GM23338 (cell line): ENCODE measurements around the gene INPP5A. TPM values are rescaled to one million over a fixed set of nuclear protein-coding genes. Genes with fewer than 3 reads are reported as not detected.

Experiments
- ATAC-seq: fragments of 200-7000 bp; cut with Tn5 transposase; 3 replicates; pipeline ENCODE4 v1.9.1; 2020
- DNase-seq: peaks from one replicate; pipeline ENCODE4 v3.0.0-alpha.2; 2015; ENCODE audit warnings: low spot score
- H2AFZ ChIP-seq: fragments of 200-600 bp; sonication (generic); 2 replicates; pipeline ENCODE4 v1.8.0; 2016; ENCODE audit warnings: antibody characterized with exemption, mild to moderate bottlenecking, moderate library complexity
- H3F3A ChIP-seq: fragments of 200-600 bp; sonication (generic); replicated peaks from 2 replicates; pipeline ENCODE4 v1.8.0; 2017; ENCODE audit warnings: antibody characterized with exemption, mixed run types, low read depth
- H3K27ac ChIP-seq: fragments of 200-600 bp; sonication (generic); 2 replicates; pipeline ENCODE4 v1.6.1; 2016; ENCODE audit warnings: low read depth
- H3K27me3 ChIP-seq: fragments of 200-600 bp; sonication (generic); 2 replicates; pipeline ENCODE4 v1.8.0; 2016; ENCODE audit warnings: mild to moderate bottlenecking, mixed run types, moderate library complexity; ENCODE audit not compliant: insufficient read depth
- H3K36me3 ChIP-seq: fragments of 200-600 bp; sonication (generic); 2 replicates; pipeline ENCODE4 v1.8.0; 2016; ENCODE audit warnings: mild to moderate bottlenecking; ENCODE audit not compliant: insufficient read depth
- H3K4me1 ChIP-seq: fragments of 200-600 bp; sonication (generic); 2 replicates; pipeline ENCODE4 v1.8.0; 2016; ENCODE audit warnings: mild to moderate bottlenecking, moderate library complexity; ENCODE audit not compliant: insufficient read depth
- H3K4me2 ChIP-seq: fragments of 200-600 bp; sonication (generic); 2 replicates; pipeline ENCODE4 v1.7.1; 2017; ENCODE audit warnings: mixed run types
- H3K4me3 ChIP-seq: fragments of 200-600 bp; sonication (generic); 2 replicates; pipeline ENCODE4 v1.6.1; 2016; ENCODE audit warnings: mixed run types
- H3K79me2 ChIP-seq: fragments of 200-600 bp; sonication (generic); replicated peaks from 2 replicates; pipeline ENCODE4 v1.8.0; 2017; ENCODE audit warnings: mild to moderate bottlenecking; ENCODE audit not compliant: insufficient read depth
- H3K9me2 ChIP-seq: fragments of 200-600 bp; sonication (generic); 2 replicates; pipeline ENCODE4 v1.8.0; 2017; ENCODE audit not compliant: insufficient read depth
- H4K20me1 ChIP-seq: fragments of 200-600 bp; sonication (generic); replicated peaks from 2 replicates; pipeline ENCODE4 v1.8.0; 2017; ENCODE audit warnings: mild to moderate bottlenecking; ENCODE audit not compliant: insufficient read depth
- H3K27ac Mint-ChIP-seq: 2 replicates; pipeline ENCODE4 v1.8.0; 2020; ENCODE audit warnings: inconsistent platforms, mild to moderate bottlenecking, moderate library complexity, mixed read lengths
- H3K27me3 Mint-ChIP-seq: 3 replicates; pipeline ENCODE4 v1.8.0; 2022; ENCODE audit warnings: low read depth, mild to moderate bottlenecking, moderate library complexity, mixed read lengths, inconsistent platforms; ENCODE audit not compliant: insufficient read depth, poor library complexity
- H3K36me3 Mint-ChIP-seq: 3 replicates; pipeline ENCODE4 v1.8.0; 2021; ENCODE audit warnings: low read depth, mild to moderate bottlenecking, inconsistent platforms, moderate library complexity, mixed read lengths
- H3K4me1 Mint-ChIP-seq: 3 replicates; pipeline ENCODE4 v1.8.0; 2020; ENCODE audit warnings: mild to moderate bottlenecking, inconsistent platforms, mixed read lengths
- H3K4me3 Mint-ChIP-seq: 3 replicates; pipeline ENCODE4 v1.8.0; 2021; ENCODE audit warnings: moderate library complexity, mild to moderate bottlenecking, inconsistent platforms, mixed read lengths
- H3K9me3 Mint-ChIP-seq: 3 replicates; pipeline ENCODE4 v1.8.0; 2020; ENCODE audit warnings: moderate library complexity, mild to moderate bottlenecking, inconsistent platforms, mixed read lengths
- CREB1 ChIP-seq: fragments of 250-450 bp; sonication (Bioruptor Pico); IDR thresholded peaks from 2 replicates; pipeline ENCODE4 v1.5.0; 2020; ENCODE audit warnings: low read depth, mild to moderate bottlenecking, moderate library complexity
- CTCF ChIP-seq, 2 experiments: fragments of 200-600 bp in 1 of 2; sonication (generic) in 1 of 2; conservative IDR thresholded peaks; 2 replicates each; pipeline versions ENCODE4 v1.5.1 to v1.6.1; 2016 to 2017; ENCODE audit warnings: antibody characterized with exemption in 2 of 2, low read depth in 2 of 2, mild to moderate bottlenecking in 2 of 2, moderate library complexity in 1 of 2
- ETS1 ChIP-seq: IDR thresholded peaks from 2 replicates; pipeline ENCODE4 v1.6.1; 2016; ENCODE audit warnings: antibody characterized with exemption
- EZH2 ChIP-seq: fragments of 200-600 bp; sonication (generic); IDR thresholded peaks from one replicate; pipeline ENCODE4 v1.8.0; 2017; ENCODE audit warnings: antibody characterized with exemption, mild to moderate bottlenecking, low read depth; ENCODE audit not compliant: unreplicated experiment
- EZH2phosphoT487 ChIP-seq: fragments of 200-600 bp; sonication (generic); IDR thresholded peaks from one replicate; pipeline ENCODE4 v1.8.1; 2018; ENCODE audit warnings: antibody characterized with exemption; ENCODE audit not compliant: unreplicated experiment
- JUNB ChIP-seq: IDR thresholded peaks from one replicate; pipeline ENCODE4 v1.6.1; 2016; ENCODE audit warnings: antibody characterized with exemption; ENCODE audit not compliant: unreplicated experiment
- NANOG ChIP-seq: IDR thresholded peaks from 2 replicates; pipeline ENCODE4 v1.6.1; 2016; ENCODE audit warnings: antibody characterized with exemption, borderline replicate concordance
- POLR2AphosphoS5 ChIP-seq: IDR thresholded peaks from 2 replicates; pipeline ENCODE4 v1.6.1; 2016; ENCODE audit warnings: antibody characterized with exemption, low read depth
- REST ChIP-seq: IDR thresholded peaks from one replicate; pipeline ENCODE4 v1.6.1; 2018; ENCODE audit warnings: antibody characterized with exemption; ENCODE audit not compliant: unreplicated experiment
- STAT1 ChIP-seq: IDR thresholded peaks from one replicate; pipeline ENCODE4 v1.6.1; 2016; ENCODE audit warnings: antibody characterized with exemption; ENCODE audit not compliant: unreplicated experiment
- ZNF114 ChIP-seq: fragments of 250-450 bp; sonication (Bioruptor Pico); IDR thresholded peaks from 2 replicates; pipeline ENCODE4 v1.5.0; 2020; ENCODE audit warnings: mild to moderate bottlenecking, moderate library complexity
- ZNF331 ChIP-seq: fragments of 250-450 bp; sonication (Bioruptor Pico); IDR thresholded peaks from 2 replicates; pipeline ENCODE4 v1.5.0; 2020; ENCODE audit warnings: low read depth, mild to moderate bottlenecking, moderate library complexity
- ZNF462 ChIP-seq: fragments of 250-450 bp; sonication (Bioruptor Pico); IDR thresholded peaks from 2 replicates; pipeline ENCODE4 v1.5.0; 2020; ENCODE audit warnings: mild to moderate bottlenecking, moderate library complexity
- polyA plus RNA-seq: library from polyadenylated mRNA; unstranded; fragments of >200 nt; fragmentation: Nextera tagmentation; extraction: Ambion mirVana; gene quantifications from 2 replicates; pipeline ENCODE4 v1.2.1, GENCODE V29; 2016
- total RNA-seq: library from RNA; depleted of rRNA; stranded (reverse); fragments of >200 nt; shearing (Covaris generic); gene quantifications from 2 replicates; pipeline ENCODE4 v1.2.3, GENCODE V29; 2014

The INPP5A gene
- total and polyA plus RNA-seq, 2 experiments from 2014 or later = 5.9 to 40.6 TPM

- 0 out of 3 replicates have a peak, but pooled peaks cover 3% of the 10 kb centered on the region for H3K9me3 Mint-ChIP-seq
- no peak for TF ChIP-seq JUNB
- no peak for TF ChIP-seq CTCF (conservative IDR thresholded peaks at IDR 0.05; ENCODE audit: low read depth in 2 of 2)
- no peak for TF ChIP-seq STAT1
- TF ChIP-seq EZH2phosphoT487 = no peak
- no peak for TF ChIP-seq NANOG
- no peak for TF ChIP-seq EZH2
- TF ChIP-seq CREB1 (CRISPR knock-in tag) = no peak
- TF ChIP-seq POLR2AphosphoS5 = no peak
- no peak for TF ChIP-seq ZNF462 (CRISPR knock-in tag)
- no peak for TF ChIP-seq ZNF331
- no peak for TF ChIP-seq ZNF114 (CRISPR knock-in tag)
- no peak for TF ChIP-seq ETS1
- TF ChIP-seq REST = no peak
- H3K79me2 ChIP-seq = no peaks in the 10 kb centered on the region
- DNase-seq (no peak), ATAC-seq (no peak)
- no peak overlapping the region for H3K4me3 ChIP-seq
- H2AFZ ChIP-seq = no peak overlapping the region
- no peaks in the 10 kb centered on the region for H3K4me1 ChIP-seq
- no peaks in the 10 kb centered on the region for H3F3A ChIP-seq
- H3K27me3 ChIP-seq = no peaks in the 10 kb centered on the region
- H3K4me1 Mint-ChIP-seq = peaks cover 4% of the 10 kb centered on the region; the same call in 1 of the 3 replicates
- H4K20me1 ChIP-seq = no peaks in the 10 kb centered on the region
- no peaks in the 10 kb centered on the region; the same call in 2 of the 3 replicates for H3K36me3 Mint-ChIP-seq
- H3K27ac ChIP-seq = no peak overlapping the region
- peaks cover 10% of the 10 kb centered on the region for H3K27me3 Mint-ChIP-seq
- no peaks in the 10 kb centered on the region for H3K36me3 ChIP-seq
- no peaks in the 10 kb centered on the region for H3K9me2 ChIP-seq
- H3K4me2 ChIP-seq = no peak overlapping the region
- H3K27ac Mint-ChIP-seq = no peak overlapping the region
- H3K4me3 Mint-ChIP-seq = no peak overlapping the region
These were observed 268.5 kb downstream of the INPP5A start for GRCh38 chr10:132806110-132806509.
